Lower leg skin (tissue), 3 donors: ENCODE measurements around the gene ALDH1A2.

Experiments used
- CTCF ChIP-seq, 3 donors: fragments of 450-650 bp; IDR thresholded peaks; one replicate each; pipeline ENCODE4 v1.5.1; 2016; ENCODE audit warnings: antibody characterized with exemption in 3 of 3, mild to moderate bottlenecking in 3 of 3, moderate library complexity in 2 of 3
- POLR2A ChIP-seq, 2 donors: fragments of 450-650 bp; IDR thresholded peaks; one replicate each; pipeline ENCODE4 v1.6.1; 2016 to 2017; ENCODE audit warnings: antibody characterized with exemption in 2 of 2, mild to moderate bottlenecking in 1 of 2, moderate library complexity in 1 of 2

- TF ChIP-seq CTCF (IDR thresholded peaks at IDR 0.05) (no peak), POLR2A (IDR thresholded peaks at IDR 0.05) (no peak)
Measured at GRCh38 chr15:57903626-57904025, 161.9 kb downstream of the ALDH1A2 start.
